Smooth muscle cell (in vitro differentiated cells): ENCODE measurements around the gene CCDC86. TPM values are rescaled to one million over a fixed set of nuclear protein-coding genes. Genes with fewer than 3 reads are reported as not detected.

ENCODE experiments used
- DNase-seq: peaks from one replicate; lab custom pipeline; 2025; ENCODE audit not compliant: unreplicated experiment; lab: John Stamatoyannopoulos, UW
- H2AFZ ChIP-seq: fragments of 200-600 bp; sonication (generic); 2 replicates; pipeline ENCODE4 v1.6.0; 2016; ENCODE audit warnings: antibody characterized with exemption, low read depth, mild to moderate bottlenecking
- H3F3A ChIP-seq: fragments of 200-600 bp; sonication (generic); 2 replicates; pipeline ENCODE4 v1.6.0; 2017; ENCODE audit warnings: antibody characterized with exemption, low read depth
- H3K27ac ChIP-seq: fragments of 200-600 bp; sonication (generic); 2 replicates; pipeline ENCODE4 v1.5.1; 2016; ENCODE audit warnings: low read depth, mild to moderate bottlenecking
- H3K27me3 ChIP-seq: fragments of 200-600 bp; sonication (generic); 2 replicates; pipeline ENCODE4 v1.6.1; 2016; ENCODE audit warnings: low read depth, mild to moderate bottlenecking
- H3K36me3 ChIP-seq: fragments of 200-600 bp; sonication (generic); 2 replicates; pipeline ENCODE4 v1.5.1; 2016; ENCODE audit warnings: low read depth
- H3K4me1 ChIP-seq: fragments of 200-600 bp; sonication (generic); 2 replicates; pipeline ENCODE4 v1.5.1; 2016; ENCODE audit warnings: low read depth
- H3K4me2 ChIP-seq: fragments of 200-600 bp; sonication (generic); 2 replicates; pipeline ENCODE4 v1.6.0; 2016; ENCODE audit warnings: mild to moderate bottlenecking
- H3K4me3 ChIP-seq: fragments of 200-600 bp; sonication (generic); 2 replicates; pipeline ENCODE4 v1.5.1; 2016; ENCODE audit warnings: mild to moderate bottlenecking
- H3K79me2 ChIP-seq: fragments of 200-600 bp; sonication (generic); 2 replicates; pipeline ENCODE4 v1.6.0; 2016; ENCODE audit warnings: low read depth, mild to moderate bottlenecking
- H3K9ac ChIP-seq: fragments of 200-600 bp; sonication (generic); 2 replicates; pipeline ENCODE4 v1.6.0; 2016; ENCODE audit warnings: low read depth
- H3K9me3 ChIP-seq: fragments of 200-600 bp; sonication (generic); replicated peaks from 2 replicates; pipeline ENCODE4 v1.5.1; 2016; ENCODE audit warnings: low read depth
- H4K20me1 ChIP-seq: fragments of 200-600 bp; sonication (generic); 2 replicates; pipeline ENCODE4 v1.6.0; 2016; ENCODE audit warnings: low read depth
- CTCF ChIP-seq: fragments of 200-600 bp; sonication (generic); IDR thresholded peaks from 2 replicates; pipeline ENCODE4 v1.5.1; 2017; ENCODE audit warnings: borderline replicate concordance, mild to moderate bottlenecking, antibody characterized with exemption; ENCODE audit not compliant: insufficient read depth, poor library complexity, severe bottlenecking
- WGBS: methylation state at CpG from one replicate; pipeline ENCODE4 v1.1.7; 2016; ENCODE audit warnings: low lambda C conversion rate; 5-methylcytosine and 5-hydroxymethylcytosine counted together
- polyA plus RNA-seq: library from polyadenylated mRNA; unstranded; fragments of >200 nt; fragmentation: Nextera tagmentation; extraction: Ambion mirVana; gene quantifications from 2 replicates; pipeline ENCODE4 v1.2.1, GENCODE V29; 2016
- total RNA-seq: library from RNA; depleted of rRNA; stranded (reverse); fragments of >200 nt; gene quantifications from 2 replicates; pipeline ENCODE4 v1.2.3, GENCODE V29; 2014

Gene CCDC86
- total and polyA plus RNA-seq, 2 experiments from 2014 or later: 7.5 to 24.2 TPM

- H3K4me2 ChIP-seq: no peak overlapping the region
- H3K9ac ChIP-seq: no peak overlapping the region
- no peaks in the 10 kb centered on the region for H3K9me3 ChIP-seq
- no peaks in the 10 kb centered on the region for H3K36me3 ChIP-seq
- H3K4me3 ChIP-seq: no peak overlapping the region
- no peaks in the 10 kb centered on the region for H3F3A ChIP-seq
- no peak overlapping the region for H3K27ac ChIP-seq
- no peaks in the 10 kb centered on the region for H3K27me3 ChIP-seq
- H4K20me1 ChIP-seq: no peaks in the 10 kb centered on the region
- no peaks in the 10 kb centered on the region for H3K79me2 ChIP-seq
- DNase-seq: no peak
- 70% methylated on average over 3 of the region's 3 CpGs for WGBS
- H2AFZ ChIP-seq: no peak overlapping the region
- no peaks in the 10 kb centered on the region for H3K4me1 ChIP-seq
- TF ChIP-seq CTCF: no peak
These were observed 32.7 kb upstream of the CCDC86 start for GRCh38 chr11:60809249-60809648.

- no peaks in the 10 kb centered on the region for H3K36me3 ChIP-seq
- DNase-seq: no peak
- no peak overlapping the region for H3K9ac ChIP-seq
- H3F3A ChIP-seq: no peaks in the 10 kb centered on the region
- H4K20me1 ChIP-seq: no peaks in the 10 kb centered on the region
- no peak for TF ChIP-seq CTCF
- H3K4me1 ChIP-seq: no peaks in the 10 kb centered on the region
- no peaks in the 10 kb centered on the region for H3K9me3 ChIP-seq
- no peaks in the 10 kb centered on the region for H3K79me2 ChIP-seq
- no peak overlapping the region for H3K4me2 ChIP-seq
- H2AFZ ChIP-seq: no peak overlapping the region
- no peak overlapping the region for H3K4me3 ChIP-seq
- no peak overlapping the region for H3K27ac ChIP-seq
- WGBS: 91% methylated on average over 11 of the region's 11 CpGs
- no peaks in the 10 kb centered on the region for H3K27me3 ChIP-seq
These were observed 32.2 kb upstream of the CCDC86 start for GRCh38 chr11:60809691-60810090.

- H4K20me1 ChIP-seq: no peaks in the 10 kb centered on the region
These were observed 31.8 kb upstream of the CCDC86 start for GRCh38 chr11:60810151-60810550.

More at GRCh38 chr11:60810151-60810550, 31.8 kb upstream of the CCDC86 start:
- Histone ChIP-seq H3K27ac (no peak overlapping the region), H3K79me2 (no peaks in the 10 kb centered on the region), H3F3A (no peaks in the 10 kb centered on the region), H3K4me2 (no peak overlapping the region), H3K27me3 (no peaks in the 10 kb centered on the region), H3K9me3 (no peaks in the 10 kb centered on the region), H3K36me3 (no peaks in the 10 kb centered on the region), H3K4me1 (no peaks in the 10 kb centered on the region), H2AFZ (no peak overlapping the region), H3K9ac (no peak overlapping the region), H3K4me3 (no peak overlapping the region)
- 85% methylated on average over 4 of the region's 4 CpGs for WGBS
- no peak for DNase-seq
- no peak for TF ChIP-seq CTCF
